Measurements from ENCODE around the gene FAF1. TPM values are rescaled to one million over a fixed set of nuclear protein-coding genes. Genes with fewer than 3 reads are reported as not detected.

The FAF1 gene
- total and polyA plus RNA-seq, 8 donors, result 47.4 to 58.3 (median 53.2) TPM

DNA sequence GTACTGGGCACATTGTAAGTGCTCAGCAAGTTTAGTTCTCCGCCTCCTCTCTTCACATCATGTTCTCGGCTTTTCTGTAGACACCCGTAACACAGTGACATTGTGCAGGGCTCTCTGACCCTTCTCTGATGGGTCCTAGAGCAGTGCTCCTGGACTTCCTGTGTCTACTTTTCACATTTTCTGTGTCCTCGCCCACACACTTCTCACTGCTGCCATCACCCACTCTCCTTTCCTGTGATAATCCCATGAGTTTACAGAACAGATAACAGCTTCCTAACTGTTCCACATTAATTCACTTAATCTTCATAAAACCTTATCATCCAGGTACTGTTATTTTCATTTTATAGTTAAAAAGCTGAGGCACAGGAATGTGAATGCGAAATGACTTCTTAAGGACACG, 523.6 kb downstream of the FAF1 start:
- intact Hi-C loops (cut with DNase I), result no loop called here
- H3K27me3 ChIP-seq, result peaks cover 13 to 21% of the 10 kb centered on the region in 2 donors
- DNase-seq (no peak), ATAC-seq (no peak)
- H3K27ac ChIP-seq, result no peak overlapping the region
- H3K4me3 ChIP-seq, result no peak overlapping the region
- H3K4me1 ChIP-seq, result no peaks in the 10 kb centered on the region
- no peaks in the 10 kb centered on the region for H3K9me3 ChIP-seq
- TF ChIP-seq, protein P1, sequence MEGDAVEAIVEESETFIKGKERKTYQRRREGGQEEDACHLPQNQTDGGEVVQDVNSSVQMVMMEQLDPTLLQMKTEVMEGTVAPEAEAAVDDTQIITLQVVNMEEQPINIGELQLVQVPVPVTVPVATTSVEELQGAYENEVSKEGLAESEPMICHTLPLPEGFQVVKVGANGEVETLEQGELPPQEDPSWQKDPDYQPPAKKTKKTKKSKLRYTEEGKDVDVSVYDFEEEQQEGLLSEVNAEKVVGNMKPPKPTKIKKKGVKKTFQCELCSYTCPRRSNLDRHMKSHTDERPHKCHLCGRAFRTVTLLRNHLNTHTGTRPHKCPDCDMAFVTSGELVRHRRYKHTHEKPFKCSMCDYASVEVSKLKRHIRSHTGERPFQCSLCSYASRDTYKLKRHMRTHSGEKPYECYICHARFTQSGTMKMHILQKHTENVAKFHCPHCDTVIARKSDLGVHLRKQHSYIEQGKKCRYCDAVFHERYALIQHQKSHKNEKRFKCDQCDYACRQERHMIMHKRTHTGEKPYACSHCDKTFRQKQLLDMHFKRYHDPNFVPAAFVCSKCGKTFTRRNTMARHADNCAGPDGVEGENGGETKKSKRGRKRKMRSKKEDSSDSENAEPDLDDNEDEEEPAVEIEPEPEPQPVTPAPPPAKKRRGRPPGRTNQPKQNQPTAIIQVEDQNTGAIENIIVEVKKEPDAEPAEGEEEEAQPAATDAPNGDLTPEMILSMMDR (IDR thresholded peaks at IDR 0.05), result no peak
- peaks cover 0 to 35% of the 10 kb centered on the region in 2 donors for H3K36me3 ChIP-seq

DNA sequence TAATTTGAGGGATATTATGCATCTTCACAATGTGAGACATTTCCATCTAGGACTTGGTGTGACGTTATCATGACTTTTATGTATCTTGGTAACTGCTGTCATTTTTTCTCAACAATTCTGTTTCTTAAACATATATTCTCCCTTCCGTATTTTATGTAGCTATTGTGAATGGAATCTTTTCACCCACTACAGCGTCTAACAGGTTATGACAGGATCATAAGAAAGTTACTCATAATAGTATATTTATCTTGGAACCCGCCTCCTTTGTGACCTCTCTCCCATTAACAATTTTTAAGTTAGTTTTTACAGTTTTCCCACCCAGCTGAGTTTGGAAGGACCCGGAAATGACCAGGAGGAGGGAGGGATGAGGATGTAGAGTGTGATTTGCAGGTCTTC, 530.1 kb downstream of the FAF1 start:
- no peak overlapping the region for H3K4me3 ChIP-seq
- no peaks in the 10 kb centered on the region for H3K36me3 ChIP-seq
- TF ChIP-seq, protein P1 (IDR thresholded peaks at IDR 0.05), result no peak
- no peaks in the 10 kb centered on the region for H3K9me3 ChIP-seq
- DNase-seq (no peak), ATAC-seq (no peak)
- no peak overlapping the region for H3K27ac ChIP-seq
- H3K27me3 ChIP-seq, result peaks cover 78 to 86% of the 10 kb centered on the region in 2 donors
- intact Hi-C loops (cut with DNase I), result no loop called here
- H3K4me1 ChIP-seq, result peaks cover under 1 to 17% of the 10 kb centered on the region in 2 donors

DNA sequence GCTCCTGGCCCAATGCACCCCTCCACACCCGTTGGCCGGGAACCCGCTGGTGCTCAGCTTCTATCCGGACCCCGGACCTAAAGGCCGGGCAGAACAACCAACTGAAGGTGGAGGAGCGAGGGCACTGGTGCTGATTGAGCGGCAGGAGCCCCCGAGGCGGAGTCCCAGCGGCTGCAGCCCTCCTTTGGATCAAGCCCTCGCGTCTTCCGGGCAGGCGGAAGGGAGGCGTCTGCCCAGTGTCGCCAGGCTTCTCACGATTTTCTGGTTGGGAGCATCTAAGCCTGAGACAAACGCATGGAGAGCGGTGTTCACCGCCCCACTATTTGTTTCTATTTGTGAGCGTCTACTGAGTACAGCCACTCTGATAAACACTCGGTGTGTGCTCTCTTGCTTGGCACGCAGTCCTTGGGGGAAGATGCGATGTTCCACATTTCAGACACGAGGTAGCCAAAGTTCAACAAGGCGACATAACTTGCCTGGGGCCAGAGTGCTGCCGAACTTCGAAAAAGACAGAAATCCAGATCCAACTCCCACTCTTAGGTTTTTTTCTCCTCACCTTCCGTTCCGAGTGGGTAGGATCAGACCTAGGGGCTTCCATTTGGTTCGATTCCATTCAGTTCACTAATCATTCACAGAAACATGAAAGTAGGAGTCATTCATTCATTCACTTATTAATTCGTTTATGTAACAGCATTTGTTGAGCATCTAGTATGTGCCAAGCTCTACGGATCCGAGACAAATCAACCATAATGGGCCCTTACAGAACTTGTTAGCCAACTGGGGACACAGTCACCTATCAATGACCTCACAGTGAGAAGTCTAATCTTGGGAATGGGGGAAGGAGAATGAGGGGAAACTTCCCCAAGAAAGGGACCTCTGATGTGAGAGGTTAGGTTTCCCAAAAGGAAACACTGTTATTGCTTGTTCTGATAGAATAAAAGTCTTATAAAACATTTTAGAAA, 532.0 kb downstream of the FAF1 start:
- intact Hi-C loops (cut with DNase I), result no loop called here
- H3K4me1 ChIP-seq, result peaks cover 10 to 36% of the 10 kb centered on the region in 2 donors
- no peak for ATAC-seq

DNA sequence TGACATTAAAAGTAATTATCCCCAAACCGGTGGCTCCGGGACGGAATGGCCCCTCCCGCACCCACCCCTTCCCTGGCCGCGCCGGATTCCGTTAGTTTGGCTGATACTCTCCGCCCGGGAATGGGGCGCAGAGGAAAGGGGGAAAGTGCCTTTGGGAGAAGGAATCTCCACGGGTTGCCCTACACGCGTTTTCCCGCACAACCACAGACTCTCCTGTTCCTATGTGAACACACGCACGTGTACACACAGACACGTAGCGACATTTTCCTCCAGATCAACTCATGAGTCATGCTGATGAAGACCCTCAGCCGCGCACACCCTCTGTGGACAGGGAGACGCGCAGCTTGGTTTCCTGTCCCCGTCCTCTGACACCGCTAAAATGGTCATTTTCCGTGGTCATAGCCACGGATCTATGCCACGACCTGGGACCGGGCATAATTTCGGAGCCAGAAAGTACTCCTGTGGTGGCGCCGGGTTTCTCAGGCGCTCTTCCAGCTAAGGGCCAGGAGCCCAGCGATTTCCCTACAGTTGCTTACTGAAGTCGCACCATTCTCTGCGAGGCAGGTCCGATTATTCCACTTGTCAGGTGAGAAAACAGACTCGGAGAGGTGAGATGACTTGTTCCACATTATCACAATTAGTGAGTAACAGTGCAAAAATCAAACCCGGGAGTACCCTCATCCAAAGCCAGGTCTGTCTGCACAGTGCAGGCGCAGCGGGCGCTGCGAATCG, 532.8 kb downstream of the FAF1 start:
- Histone ChIP-seq H3K27me3 (peaks cover 100% of the 10 kb centered on the region in 2 donors), H3K4me3 (no peak overlapping the region), H3K27ac (no peak overlapping the region), H3K36me3 (no peaks in the 10 kb centered on the region), H3K9me3 (no peaks in the 10 kb centered on the region), H3K4me1 (peaks cover 11 to 45% of the 10 kb centered on the region in 2 donors)
- TF ChIP-seq, protein P1 (IDR thresholded peaks at IDR 0.05), result no peak
- ATAC-seq (no peak), DNase-seq (no peak)
- intact Hi-C loops (cut with DNase I), result no loop called here

More for the DNA sequence above, 532.0 kb downstream of the FAF1 start:
- H3K9me3 ChIP-seq, result no peaks in the 10 kb centered on the region
- H3K27me3 ChIP-seq, result peaks cover 97 to 100% of the 10 kb centered on the region in 2 donors
- DNase-seq, result no peak
- TF ChIP-seq, protein P1 (IDR thresholded peaks at IDR 0.05), result no peak
- no peaks in the 10 kb centered on the region for H3K36me3 ChIP-seq
- no peak overlapping the region for H3K27ac ChIP-seq
- no peak overlapping the region for H3K4me3 ChIP-seq

DNA sequence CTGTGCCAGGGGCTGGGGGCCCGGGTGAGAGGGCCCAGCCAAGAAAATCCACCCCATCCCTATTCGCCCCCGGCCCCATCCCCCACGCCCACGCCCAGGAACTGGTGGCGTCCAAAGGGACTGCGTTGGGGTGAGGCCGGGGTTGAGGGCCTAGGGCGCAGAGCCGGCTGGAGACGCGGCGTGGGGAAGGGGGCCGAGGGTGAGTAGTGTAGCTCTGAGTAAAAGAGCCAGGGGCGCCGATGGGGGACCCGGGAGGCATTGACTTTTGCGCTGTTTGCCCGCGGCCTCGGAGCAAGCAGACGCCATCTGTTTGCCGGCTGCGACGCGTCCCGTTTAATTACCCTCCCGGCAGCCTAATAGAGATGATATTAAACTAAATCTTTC, 533.4 kb downstream of the FAF1 start:
- no peak for DNase-seq
- Histone ChIP-seq H3K9me3 (no peaks in the 10 kb centered on the region), H3K27me3 (peaks cover 100% of the 10 kb centered on the region in 2 donors), H3K27ac (no peak overlapping the region), H3K36me3 (no peaks in the 10 kb centered on the region), H3K4me1 (peaks cover 11 to 46% of the 10 kb centered on the region in 2 donors), H3K4me3 (no peak overlapping the region)
- ATAC-seq, result no peak
- TF ChIP-seq, protein P1 (IDR thresholded peaks at IDR 0.05), result no peak
- intact Hi-C loops (cut with DNase I), result no loop called here
